ENCODE data around the gene ABR. TPM values are rescaled to one million over a fixed set of nuclear protein-coding genes. Genes with fewer than 3 reads are reported as not detected.

The ABR gene
- total and polyA plus RNA-seq, 2 of the 8 experiments (the other 6 are each of a cell fraction or from before 2014, with no cell fraction given): 44.8 to 47.2 TPM

DNA sequence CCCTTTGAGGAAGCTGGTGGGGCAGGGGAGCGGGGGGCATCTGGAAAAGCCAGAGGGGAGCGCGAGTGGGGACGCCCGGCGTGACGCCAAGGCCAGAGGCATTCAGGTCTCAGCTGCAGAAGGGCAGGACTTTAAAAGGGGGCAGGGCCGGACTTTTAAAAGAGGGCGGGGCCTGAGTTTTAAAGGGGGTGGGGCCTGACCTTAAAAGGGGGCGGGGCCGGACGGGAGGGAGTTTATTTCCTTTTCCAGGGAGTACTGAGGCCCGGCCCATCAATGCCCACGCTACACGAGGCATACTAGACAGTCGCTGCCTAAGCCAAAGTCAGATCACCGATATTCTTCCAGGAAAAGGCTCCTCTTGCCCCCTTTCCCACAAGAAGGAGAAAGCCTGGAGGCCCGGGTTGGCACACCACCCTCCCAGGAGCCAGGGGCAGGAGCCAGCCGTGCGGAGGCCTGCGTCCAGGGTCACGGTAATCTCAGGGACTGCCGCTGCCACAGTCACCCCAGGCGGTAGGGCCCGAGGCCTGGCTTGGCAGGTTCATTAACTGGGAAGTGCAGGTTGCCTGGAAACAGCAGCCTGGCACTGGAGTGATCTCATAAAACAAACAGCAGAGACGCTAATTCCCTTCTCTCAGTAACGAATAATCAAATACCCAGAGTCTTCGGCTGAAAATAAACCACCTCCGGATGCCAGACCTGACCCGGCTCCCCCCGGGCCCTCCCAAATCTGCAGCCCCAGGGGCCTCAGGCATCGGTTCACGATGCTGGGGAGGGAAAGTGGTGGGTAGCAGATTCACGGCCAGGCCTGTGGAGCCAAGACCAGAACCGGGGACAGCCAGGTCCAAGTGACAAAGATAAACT lies 92.2 kb downstream of the ABR start (continued):
- TF ChIP-seq PHF8 (conservative IDR thresholded peaks at IDR 0.05; ENCODE audit: low read depth, low read length) (no peak), SP2 (IDR thresholded peaks at IDR 0.05; ENCODE audit: low read length) (no peak), JUND (IDR thresholded peaks at IDR 0.05; ENCODE audit: low read length) (no peak), SIX5 (IDR thresholded peaks at IDR 0.05; ENCODE audit: low read depth, low read length) (no peak), GABPA (IDR thresholded peaks at IDR 0.05; ENCODE audit: borderline replicate concordance, insufficient read depth, low read length) (no peak), RXRA (IDR thresholded peaks at IDR 0.05; ENCODE audit: insufficient read depth, low read depth, low read length) (no peak)
- TF ChIP-seq, protein P1, sequence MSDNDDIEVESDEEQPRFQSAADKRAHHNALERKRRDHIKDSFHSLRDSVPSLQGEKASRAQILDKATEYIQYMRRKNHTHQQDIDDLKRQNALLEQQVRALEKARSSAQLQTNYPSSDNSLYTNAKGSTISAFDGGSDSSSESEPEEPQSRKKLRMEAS (IDR thresholded peaks at IDR 0.05): no peak
